Activated CD4-positive, alpha-beta T cell treated with anti-CD3 and anti-CD28 coated beads for 48 hours (primary cell): ENCODE results near the gene TRIP10.
"Not testable (repeated sequence)": the region's sequence is repeated elsewhere in the genome, so short reads cannot be mapped to it uniquely, and the experiment has no call there.

Experiments
- DNase-seq: peaks from one replicate; pipeline ENCODE4 v3.0.0-alpha.2; 2020

Gene TRIP10, protein sequence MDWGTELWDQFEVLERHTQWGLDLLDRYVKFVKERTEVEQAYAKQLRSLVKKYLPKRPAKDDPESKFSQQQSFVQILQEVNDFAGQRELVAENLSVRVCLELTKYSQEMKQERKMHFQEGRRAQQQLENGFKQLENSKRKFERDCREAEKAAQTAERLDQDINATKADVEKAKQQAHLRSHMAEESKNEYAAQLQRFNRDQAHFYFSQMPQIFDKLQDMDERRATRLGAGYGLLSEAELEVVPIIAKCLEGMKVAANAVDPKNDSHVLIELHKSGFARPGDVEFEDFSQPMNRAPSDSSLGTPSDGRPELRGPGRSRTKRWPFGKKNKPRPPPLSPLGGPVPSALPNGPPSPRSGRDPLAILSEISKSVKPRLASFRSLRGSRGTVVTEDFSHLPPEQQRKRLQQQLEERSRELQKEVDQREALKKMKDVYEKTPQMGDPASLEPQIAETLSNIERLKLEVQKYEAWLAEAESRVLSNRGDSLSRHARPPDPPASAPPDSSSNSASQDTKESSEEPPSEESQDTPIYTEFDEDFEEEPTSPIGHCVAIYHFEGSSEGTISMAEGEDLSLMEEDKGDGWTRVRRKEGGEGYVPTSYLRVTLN

DNA sequence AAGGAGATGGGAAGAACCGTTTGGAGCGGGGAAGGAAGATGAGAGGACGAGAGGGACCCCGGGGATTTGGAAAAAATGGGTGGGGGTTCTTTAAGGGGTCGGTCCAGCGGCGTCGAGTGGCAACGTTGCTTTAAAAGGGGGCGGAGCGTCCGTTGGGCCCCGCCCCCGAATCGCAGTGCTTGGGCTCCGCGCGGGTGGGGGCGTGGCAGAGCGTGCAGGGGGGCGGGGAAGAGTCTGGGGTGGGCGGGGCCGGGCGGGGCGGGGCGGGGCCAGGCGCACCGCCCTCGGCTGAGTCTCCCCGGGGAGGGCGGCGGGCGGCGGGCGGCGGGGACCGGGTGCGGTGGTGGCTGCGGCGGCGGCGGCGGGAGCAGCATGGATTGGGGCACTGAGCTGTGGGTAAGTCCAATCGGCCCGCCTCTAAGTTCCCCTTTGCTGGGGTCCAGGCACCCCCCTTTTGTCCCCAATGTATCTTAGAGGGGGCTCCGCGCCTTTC, at the start of gene TRIP10:
TSS of gene TRIP10 (plus strand) at position 291 of the 493 bp plus-strand sequence. CDS start at position 373, 82 bp downstream.
- peak; percentile 85 for DNase-seq

DNA sequence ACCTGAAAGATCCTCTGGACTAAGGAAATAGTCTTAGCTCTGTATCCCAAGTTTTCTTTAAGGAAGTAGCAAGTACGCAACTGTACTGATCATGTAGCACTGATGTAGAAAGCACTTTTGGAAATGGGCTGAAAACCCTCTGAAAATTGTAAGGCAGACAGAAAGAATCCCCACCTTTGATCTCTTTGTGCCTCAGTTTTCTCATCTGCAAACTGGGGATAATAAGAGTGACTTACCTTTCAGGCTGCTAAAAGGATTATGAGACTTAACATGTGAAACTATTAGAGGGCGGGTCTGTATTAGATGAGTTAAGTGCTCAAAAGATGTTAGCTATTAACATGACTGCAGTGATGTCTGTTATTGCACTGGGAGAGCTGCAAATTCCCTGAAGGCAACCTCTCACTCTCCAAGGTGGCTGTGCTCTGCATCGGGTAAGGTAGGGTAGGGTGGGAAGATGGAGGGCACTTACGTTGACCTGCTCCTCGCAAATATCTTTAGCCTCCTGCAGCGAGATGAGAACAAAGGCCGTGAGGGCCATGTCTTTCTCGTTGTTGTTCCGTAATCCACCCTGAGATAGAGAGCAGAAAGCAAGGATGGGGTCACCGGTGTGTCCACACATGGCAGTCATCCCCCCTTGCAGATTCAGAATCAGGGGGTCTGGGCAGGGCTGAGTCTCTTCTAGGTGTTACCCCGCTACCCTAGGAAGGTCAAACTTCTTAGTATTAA, 49.2 kb upstream of the TRIP10 start:
- no peak for DNase-seq

DNA sequence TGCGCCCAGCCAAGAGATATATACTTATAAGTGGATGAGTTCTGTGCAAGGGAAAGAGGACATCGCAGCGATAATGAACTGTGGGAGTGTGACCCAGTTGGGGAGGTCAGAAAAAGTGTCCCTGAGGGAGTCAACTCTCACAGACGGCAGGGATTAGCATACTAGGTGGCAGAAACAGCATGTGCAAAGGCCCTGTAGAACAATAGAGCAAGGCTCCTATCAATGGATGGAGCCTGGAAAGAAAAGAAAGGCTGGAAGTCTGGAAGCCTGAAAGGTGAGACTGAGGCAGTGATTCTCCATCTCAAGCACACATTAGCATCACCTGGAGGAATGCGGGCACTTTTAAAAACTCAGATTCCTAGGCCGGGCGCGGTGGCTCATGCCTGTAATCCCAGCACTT, 48.1 kb upstream of the TRIP10 start:
- DNase-seq = no peak

DNA sequence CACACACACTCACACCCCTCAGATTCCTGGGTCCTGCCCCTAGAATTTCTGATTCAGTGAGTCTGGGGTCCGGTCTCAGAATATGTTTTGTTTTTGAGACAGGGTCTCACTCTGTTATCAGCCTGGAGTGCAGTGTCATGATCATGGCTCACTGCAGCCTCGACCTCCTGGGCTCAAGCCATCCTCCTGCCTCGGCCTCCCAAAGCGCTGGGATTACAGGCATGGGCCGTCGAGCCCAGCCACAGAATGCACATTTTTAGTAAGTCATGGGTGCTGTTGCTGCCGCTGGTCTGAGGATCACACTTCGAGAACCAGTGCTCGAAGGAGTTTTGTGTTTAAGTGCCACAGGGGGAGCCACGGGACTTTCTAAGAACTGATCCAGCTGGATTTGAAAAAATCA, 47.5 kb upstream of the TRIP10 start:
- no peak for DNase-seq

DNA sequence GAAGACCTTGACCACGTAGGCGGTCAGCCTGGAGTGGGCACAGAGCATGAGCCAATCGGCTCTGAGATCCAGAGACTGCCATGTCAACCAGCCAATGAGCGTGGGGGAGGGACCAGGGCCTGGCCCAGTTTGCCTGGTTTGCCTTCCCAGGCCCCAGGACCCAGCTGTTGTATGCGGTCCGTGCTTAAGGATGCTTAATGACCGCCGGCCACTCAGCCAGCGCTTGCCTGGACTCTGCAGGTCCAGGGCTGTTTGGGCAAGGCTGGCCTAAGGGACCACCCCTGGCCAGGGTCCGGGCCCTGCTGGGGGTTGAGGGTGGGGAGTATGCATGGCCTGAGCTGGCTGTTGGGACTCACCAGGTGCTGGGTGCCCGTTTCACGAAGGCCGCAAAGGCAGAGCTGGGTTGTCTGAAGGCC, 46.4 kb upstream of the TRIP10 start:
- no peak for DNase-seq

DNA sequence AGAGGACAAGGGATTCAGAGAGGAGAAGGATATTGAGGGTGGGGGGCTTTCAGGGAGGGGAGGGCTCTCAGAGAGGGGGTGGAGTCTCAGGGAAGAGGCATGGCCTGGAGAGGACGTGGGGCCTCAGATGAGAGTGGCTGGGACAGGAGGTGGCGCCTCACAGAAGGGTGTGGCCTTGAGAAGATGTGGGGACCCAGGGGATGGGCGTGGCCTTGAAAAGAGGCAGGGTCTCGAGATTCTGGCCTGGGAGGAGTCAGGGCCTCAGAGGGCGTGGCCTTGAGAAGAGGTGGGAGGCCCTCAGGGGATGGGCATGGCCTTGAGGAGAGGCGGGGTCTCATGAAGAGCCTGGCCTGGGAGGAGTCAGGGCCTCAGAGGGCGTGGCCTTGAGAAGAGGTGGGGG, 45.8 kb upstream of the TRIP10 start:
- peak; percentile 49 for DNase-seq

DNA sequence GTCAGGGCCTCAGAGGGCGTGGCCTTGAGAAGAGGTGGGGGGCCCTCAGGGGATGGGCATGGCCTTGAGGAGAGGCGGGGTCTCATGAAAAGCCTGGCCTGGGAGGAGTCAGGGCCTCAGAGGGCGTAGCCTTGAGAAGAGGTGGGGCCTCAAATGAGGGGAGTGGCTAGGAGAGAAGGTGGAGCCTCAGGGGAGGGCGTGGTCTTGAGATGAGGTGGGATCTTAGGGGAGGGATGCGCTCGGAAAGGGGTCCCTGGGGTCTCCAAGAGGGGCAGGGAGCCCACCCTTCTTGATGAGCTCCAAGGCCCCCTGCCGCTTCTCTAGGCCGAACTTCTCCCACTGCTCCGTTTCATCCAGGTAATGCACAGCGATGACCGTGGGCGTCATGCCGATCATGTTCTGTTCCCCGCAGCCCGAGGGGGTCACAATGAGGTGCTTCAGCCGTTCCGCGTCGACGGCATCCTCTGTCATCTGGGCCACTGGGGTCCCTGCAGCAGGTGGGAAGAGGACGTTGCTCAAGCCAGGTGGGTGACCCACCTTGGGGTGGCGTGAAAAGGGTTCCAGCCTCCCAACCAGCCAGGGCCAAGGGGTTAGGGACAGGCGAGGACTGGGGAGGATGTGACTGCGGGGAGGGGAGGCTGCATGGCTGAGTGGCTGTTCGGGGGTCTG, 45.2 kb upstream of the TRIP10 start:
- peak; percentile 45 for DNase-seq

DNA sequence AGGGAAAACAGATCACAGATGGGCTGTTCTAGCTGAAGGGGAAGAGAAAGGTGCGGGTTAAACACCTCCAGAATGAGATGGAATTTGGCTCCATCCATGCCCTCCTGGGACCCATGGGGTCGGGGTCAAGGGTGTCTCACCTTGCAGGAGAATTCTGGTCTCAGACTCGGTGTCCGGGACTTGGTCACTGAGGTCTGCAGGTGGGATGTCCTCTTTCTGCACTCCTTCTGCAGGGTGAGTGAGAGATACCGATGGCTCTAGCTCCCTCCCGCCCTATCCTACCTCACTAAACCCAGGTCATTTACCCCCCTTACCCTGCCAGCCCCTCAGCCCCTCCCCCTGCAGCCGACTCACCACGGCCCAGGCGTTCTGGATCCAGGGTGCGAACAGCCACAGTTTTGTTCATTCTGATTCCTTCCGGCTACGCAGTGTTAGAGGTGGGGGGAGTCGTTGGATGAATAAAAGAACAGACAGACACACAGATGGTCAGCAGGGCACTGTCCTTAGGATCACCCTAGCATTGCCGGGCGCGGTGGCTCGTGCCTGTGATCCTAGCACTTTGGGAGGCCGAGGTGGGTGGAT, 43.1 kb upstream of the TRIP10 start:
- DNase-seq = no peak

DNA sequence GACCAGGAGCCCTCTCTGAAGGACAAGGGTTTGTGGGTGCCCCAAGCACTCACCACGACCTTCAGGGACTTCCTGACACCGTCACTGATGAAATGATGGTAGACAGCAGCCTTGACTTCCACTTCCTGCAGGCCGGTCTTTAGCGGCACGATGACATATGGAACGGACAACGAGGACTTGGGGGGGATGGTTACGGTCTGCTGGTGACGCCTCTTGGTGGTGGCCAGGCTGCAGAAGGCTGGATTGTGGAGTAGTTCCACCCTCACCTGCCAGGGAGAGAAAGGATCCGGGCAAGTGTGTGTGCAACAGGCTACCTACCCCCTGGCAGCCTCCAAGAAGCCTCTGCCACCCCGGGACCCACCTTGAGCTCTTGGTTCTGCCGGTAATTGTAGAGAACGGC, 42.2 kb upstream of the TRIP10 start:
- DNase-seq = no peak

DNA sequence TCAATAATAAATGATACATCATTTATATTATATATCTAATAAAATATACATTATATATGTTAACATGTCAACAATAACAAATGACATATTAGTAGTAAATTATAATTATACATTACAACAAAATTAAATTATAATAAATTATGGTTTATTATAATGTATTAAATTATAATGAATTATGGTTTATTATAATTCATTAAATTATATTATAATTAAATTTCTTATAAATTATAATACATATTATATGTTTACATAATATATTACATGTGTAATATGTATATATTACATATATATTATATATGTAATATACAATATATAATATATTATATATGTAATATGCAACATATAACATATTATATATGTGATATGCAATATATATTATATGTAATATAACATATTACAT, 39.5 kb upstream of the TRIP10 start:
- DNase-seq = no peak

DNA sequence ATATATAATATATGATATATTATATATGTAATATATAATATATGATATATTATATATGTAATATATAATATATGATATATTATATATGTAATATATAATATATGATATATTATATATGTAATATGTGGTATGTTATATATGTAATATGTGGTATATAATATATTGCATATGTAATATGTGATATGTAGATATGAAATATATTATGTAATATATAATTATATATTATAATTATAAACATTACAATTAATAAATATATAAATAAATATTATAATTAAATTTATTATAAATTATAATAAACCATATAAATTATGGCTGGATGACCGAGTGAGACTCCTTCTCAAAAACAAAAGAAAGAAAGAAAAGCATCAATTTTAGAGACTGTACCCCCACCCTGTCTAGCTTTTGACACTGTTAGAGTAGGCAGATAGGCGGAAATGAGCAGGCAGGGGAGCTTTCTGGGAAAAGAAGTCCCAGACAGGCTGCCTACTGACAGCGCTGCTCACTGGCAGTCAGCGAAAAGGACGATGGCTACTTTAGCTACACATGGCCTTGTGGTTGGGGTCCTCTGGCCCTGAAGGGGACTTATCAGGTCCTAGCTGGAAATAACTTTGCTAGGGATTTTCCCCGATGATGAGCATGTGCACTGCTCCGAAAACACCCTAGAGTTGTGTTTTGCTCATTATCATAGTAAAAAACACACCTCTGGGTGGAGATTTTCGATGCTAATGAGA, 38.7 kb upstream of the TRIP10 start:
- DNase-seq = no peak

DNA sequence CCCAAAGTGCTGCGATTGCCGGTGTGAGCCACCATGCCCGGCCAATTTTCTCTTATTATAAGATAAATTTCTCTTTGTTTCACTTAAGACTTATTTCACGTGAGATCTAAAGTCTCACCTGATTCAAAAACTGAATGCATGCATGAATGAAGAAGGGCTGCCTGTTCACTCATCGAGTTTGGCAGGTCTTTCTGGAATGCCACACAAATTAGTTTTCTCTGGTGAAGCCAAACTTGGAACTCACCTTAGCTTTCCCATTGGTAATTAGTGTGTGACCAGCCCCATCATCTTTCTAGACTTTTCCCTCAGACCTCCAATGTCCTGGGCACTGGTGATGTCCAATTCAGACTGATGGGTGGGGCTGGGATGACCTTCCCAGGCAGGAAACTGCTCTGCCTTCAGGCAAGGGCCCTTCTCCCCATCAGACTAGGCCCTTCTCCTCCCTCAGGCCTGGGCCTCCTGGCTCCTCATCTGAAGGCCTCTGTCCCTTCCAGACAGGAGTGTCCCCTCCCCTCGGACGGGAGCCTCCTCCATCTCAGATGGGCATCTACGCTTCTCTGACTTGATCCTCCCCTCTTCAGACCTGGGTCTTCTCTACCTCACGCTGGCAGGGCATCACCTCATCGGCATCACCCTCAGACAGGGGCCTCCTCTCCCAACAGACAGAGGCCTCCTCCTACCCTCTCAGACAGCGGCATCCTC, 33.4 kb upstream of the TRIP10 start:
- DNase-seq = no peak

DNA sequence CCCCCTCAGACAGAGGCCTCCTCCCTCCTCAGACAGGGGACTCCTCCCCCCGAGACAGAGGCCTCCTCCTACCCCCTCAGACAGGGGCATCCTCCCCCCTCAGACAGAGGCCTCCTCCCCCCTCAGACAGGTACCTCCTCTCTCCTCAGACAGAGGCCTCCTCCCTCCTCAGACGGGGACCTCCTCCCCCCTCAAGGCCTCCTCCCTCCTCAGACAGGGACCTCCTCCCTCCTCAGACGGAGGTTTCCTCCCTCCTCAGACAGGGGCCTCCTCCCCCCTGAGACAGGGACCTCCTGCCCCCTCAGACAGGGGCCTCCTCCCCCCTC, 32.9 kb upstream of the TRIP10 start:
- no peak for DNase-seq

DNA sequence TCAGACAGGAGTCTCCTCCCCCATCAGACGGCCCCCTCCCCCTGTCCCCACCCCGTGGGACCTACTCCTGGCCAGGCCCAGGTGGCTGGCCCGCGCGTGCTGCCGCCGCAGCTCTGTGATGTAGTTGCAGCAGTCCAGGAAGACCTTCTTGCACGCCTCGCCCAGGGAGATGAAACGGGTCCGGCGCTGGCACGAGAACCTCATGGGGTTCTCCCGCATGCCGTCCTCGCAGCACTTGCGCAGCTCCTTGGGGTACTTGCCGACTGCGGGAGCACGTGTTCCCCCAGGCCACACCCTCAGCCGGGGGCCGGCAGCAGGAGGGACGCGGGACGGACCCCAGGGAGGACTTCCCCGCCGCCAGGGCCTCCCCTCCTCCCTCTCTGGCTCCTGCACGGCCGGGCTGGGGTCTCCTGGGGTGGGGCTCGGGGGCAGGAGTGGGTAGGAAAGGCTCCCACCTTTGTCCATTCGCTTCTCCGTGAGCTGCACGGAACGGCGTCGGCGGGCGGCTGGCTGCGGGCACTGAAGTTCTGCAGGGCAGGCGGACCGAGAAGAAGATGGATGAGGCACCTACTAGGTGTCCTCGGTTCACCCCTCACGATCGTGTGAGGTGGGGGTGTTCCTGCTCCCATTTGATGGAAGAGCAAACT, 32.3 kb upstream of the TRIP10 start:
- DNase-seq = no peak

DNA sequence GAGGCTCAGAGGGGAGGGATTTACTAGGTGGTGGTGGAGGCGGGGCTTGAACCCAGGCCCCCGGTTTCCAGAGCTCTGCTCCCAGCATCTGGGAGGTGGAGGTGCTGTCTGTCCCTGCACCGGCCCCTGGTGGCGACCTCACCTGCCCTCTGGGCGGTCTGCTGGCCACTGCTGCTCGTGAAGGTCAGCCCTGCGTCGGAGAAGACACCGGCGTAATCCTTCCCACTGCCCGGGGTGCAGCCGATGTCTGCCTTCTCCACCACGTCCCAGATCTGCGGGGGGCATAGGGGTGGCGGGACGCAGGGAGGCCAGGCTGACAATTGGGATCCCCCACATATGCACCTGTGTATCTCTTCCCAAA, 31.8 kb upstream of the TRIP10 start:
- DNase-seq = no peak

DNA sequence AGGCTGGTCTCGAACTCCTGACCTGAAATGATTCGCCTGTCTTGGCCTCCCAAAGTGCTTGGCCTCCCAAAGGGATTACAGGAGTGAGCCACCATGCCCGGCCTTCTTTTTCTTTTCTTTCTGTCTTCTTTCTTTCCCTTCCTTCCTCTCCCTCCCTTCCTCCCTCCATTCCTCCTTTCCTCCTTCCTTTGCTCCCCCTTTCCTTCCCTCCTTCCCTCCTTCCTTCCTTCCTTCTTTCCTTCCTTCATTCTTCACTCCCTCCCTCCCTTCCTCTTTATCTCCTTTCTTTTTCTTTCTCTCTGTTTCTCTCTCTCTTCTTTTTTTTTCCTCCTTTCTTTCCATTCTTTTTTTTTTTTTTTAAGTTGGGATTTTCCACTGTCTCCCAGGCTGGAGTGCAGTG, 31.1 kb upstream of the TRIP10 start:
- DNase-seq = no peak

DNA sequence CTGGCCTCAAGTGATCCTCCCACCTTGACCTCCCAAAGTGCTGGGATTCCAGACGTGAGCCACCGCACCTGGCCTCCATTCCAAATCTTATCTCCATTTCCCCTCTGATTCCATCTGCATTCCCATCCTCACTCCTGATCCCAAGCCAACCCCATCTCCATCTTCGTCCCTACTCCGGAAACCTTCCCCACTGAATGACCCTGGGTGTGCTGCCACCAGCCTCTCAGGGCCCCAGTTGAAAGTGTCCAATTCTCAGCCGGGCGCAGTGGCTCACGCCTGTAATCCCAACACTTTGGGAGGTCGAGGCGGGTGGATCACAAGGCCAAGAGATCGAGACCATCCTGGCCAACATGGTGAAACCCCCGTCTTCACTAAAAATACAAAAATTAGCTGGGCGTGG, 30.6 kb upstream of the TRIP10 start:
- DNase-seq = not testable (repeated sequence)

DNA sequence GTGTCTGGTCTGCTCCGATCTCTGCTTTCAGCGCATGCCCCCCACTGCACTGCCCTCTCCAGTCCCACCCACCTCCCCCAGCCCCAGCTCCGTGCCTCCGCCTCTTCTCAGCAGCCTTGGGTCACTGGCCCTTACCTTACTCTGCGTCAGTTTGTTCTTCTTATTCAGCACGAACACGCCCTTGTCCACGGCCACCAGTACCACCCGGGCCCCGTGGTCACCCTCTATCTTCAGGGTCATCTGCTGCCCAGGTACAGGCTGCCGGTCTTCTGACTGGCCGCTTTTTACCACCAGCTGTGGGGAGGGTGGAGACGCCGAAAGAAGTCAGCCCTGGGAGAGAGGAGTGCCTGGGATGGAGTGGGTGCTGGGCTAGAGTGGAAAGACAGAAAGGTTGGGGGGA, 29.9 kb upstream of the TRIP10 start:
- DNase-seq = no peak

DNA sequence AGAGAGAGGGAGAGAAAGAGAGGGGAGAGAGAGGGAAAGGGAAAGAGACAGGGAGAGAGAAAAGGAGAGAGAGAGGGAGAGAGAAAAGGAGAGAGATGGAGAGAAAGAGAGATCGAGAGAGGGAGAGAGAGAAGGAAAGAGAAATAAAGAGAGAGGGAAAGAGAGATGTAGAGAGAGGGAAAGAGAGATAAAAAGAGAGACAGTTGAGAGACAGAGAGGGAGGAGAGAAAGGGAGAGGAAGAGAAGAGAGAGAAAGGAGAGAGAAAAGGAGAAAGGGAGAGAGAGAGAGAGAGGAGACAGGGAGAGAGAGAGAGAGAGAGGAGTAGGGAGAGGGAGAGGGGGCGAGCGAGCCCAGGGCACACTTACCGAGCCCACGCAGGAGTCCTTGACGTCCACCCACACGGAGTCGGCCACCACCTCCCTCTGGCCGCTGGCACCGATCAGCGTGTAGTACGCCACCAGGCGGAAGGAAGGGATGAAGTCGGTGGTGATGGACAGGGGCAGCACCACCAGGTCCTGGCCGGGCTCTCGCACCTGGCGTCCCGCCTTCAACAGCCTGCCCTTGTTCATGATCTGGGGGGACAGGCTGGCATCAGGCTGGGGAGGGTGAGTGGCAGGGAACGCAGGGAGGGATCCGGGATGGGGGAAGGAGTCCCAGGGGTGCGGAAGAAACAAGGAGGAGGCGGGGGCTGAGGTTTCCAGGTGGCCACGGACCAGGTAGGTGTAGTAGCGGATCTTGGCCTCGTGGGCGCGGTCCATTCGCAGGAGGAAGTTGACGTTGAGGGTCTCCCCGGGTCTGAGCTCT, 29.0 kb upstream of the TRIP10 start:
- no peak for DNase-seq

DNA sequence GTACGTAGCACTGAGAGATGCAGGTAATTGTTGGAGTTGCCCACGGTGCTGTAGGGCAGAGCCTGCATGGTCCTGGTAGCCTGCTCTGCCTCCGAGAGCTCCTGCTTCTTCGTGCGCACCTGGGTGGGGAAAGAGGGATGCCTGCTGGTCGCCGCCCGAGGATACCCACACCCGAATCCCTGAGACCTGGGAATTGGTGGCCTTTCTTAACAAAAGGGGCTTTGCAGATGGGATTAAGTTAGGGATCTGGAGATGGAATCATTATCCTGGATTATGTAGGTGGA, 28.5 kb upstream of the TRIP10 start:
- DNase-seq = no peak

DNA sequence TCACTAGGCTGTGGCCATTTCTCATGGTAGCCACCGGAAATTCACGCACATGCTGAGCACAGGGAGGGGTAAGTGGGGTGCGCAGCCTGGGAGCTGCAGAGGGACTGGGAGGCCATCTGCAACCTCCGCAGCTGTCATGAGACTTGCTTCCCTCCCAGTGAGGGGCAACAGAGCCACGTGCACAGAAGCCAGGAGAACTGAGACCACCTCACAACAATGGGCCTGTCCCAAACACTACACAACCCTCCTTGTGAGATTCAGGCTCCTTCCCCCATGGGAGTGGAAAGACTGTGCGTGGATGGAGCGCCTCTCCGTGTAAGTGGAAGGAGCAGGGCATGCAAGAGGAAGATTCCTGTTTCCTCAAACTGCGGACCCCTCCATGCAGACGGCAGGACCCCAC, 27.9 kb upstream of the TRIP10 start:
- DNase-seq = no peak
